Activated CD8-positive, alpha-beta memory T cell treated with anti-CD3 and anti-CD28 coated beads, Interleukin-2, amount 10 ng/mL, durations not matched to agents 7 days and 5 days (primary cell): ENCODE measurements around the gene COG6. TPM values are rescaled to one million over a fixed set of nuclear protein-coding genes. Genes with fewer than 3 reads are reported as not detected.

Experiments used
- ATAC-seq: fragments of 150-1000 bp; cut with Tn5 transposase; one replicate; pipeline ENCODE4 v1.10.0; 2021; ENCODE audit warnings: moderate library complexity
- CTCF ChIA-PET: fragments of 350-600 bp; sonication (Branson Sonifier 250); formaldehyde crosslinking; loops from one replicate; lab custom pipeline; 2021; ENCODE audit warnings: antibody characterized with exemption; lab: Charles Lee
- DNase-seq: peaks from one replicate; pipeline ENCODE4 v3.0.0-alpha.2; 2020
- H3K27ac Mint-ChIP-seq: one replicate; pipeline ENCODE4 v1.8.0; 2021; ENCODE audit warnings: mild to moderate bottlenecking, mixed read lengths
- H3K27me3 Mint-ChIP-seq: one replicate; pipeline ENCODE4 v1.8.0; 2021; ENCODE audit warnings: mixed read lengths
- H3K36me3 Mint-ChIP-seq: one replicate; pipeline ENCODE4 v1.8.0; 2021; ENCODE audit warnings: mild to moderate bottlenecking, mixed read lengths
- H3K4me1 Mint-ChIP-seq: one replicate; pipeline ENCODE4 v1.8.0; 2021; ENCODE audit warnings: mixed read lengths
- H3K4me3 Mint-ChIP-seq: one replicate; pipeline ENCODE4 v1.8.0; 2021; ENCODE audit warnings: mild to moderate bottlenecking, moderate library complexity, mixed read lengths
- H3K9me3 Mint-ChIP-seq: one replicate; pipeline ENCODE4 v1.8.0; 2022; ENCODE audit warnings: low read depth, mixed read lengths
- total RNA-seq, 2 experiments: library from RNA; stranded (reverse); gene quantifications; one replicate each; pipeline ENCODE4 v1.2.3, GENCODE V29; 2021

COG6 gene
- total RNA-seq, 2 experiments from 2014 or later: 26.4 to 28.6 TPM

- no peak overlapping the region for H3K27ac Mint-ChIP-seq
- CTCF ChIA-PET: no interaction called here
- no peaks in the 10 kb centered on the region for H3K9me3 Mint-ChIP-seq
- no peaks in the 10 kb centered on the region for H3K4me1 Mint-ChIP-seq
- no peak overlapping the region for H3K4me3 Mint-ChIP-seq
- no peaks in the 10 kb centered on the region for H3K27me3 Mint-ChIP-seq
- ATAC-seq: peak; percentile 23
- no peaks in the 10 kb centered on the region for H3K36me3 Mint-ChIP-seq
- DNase-seq: no peak
Observed at GRCh38 chr13:39765801-39766463, 110.5 kb downstream of the COG6 start.

GRCh38 chr13:39766464-39767158, 111.1 kb downstream of the COG6 start:
- Mint-ChIP-seq H3K36me3 (no peaks in the 10 kb centered on the region), H3K27ac (no peak overlapping the region), H3K4me3 (no peak overlapping the region), H3K4me1 (no peaks in the 10 kb centered on the region), H3K9me3 (no peaks in the 10 kb centered on the region), H3K27me3 (no peaks in the 10 kb centered on the region)
- CTCF ChIA-PET: no interaction called here
- DNase-seq (no peak), ATAC-seq (no peak)

DNA sequence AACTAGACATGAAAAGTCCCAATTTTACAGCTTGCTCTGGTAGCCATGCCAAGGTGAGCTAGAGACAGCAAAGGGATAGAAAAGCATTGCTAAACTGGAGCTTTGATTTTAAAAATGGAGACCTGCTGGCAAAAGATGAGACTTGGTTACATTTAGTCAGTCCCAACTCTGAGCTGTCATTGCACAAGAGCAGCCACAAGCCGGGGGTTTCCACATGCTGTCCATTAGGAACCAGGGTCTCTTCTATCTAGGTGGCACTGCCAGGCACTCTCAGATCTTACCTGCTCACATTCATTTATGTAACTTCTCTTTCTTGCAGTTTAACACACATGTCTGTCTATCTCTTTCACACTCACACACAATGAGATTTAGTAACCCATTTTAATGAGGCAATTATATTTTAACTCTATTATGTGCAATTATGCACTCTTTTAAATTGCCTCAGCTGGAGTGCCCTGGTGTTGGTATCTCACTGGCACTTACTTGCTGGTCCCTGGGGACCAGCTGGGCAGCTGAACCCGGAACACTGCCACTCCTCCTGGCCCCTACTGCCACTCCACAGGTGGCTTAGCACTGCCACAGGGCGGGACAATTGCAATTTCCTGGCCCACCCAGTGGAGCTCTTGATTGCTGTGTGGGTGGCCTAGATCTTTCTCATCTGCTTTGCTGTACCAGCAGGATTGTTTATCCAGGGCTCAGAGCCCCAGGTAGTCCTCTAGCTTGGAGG, 112.5 kb downstream of the COG6 start:
- DNase-seq: no peak
- peaks cover 2% of the 10 kb centered on the region for H3K36me3 Mint-ChIP-seq
- ATAC-seq: no peak
- no peak overlapping the region for H3K27ac Mint-ChIP-seq
- CTCF ChIA-PET: no interaction called here
- H3K27me3 Mint-ChIP-seq: no peaks in the 10 kb centered on the region
- no peaks in the 10 kb centered on the region for H3K9me3 Mint-ChIP-seq
- no peak overlapping the region for H3K4me3 Mint-ChIP-seq
- H3K4me1 Mint-ChIP-seq: no peaks in the 10 kb centered on the region

DNA sequence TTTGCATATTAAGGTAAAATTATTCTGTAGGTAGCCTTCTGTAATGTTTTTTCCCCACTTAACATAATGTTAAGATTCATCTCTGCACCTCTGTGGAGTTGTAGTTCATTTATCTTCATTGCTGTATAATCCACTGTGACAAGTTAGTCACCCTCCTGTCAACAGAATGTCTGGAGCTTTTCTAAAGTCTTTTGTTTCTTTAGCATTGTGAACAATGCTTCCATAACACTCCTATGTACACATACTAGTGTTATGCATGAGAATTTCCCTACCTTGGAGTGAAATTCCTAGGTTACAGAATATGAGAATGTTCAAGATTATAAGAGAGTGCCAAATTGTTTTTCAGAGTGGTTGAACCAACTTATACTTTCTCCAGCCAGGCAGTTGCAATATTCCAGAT, 113.5 kb downstream of the COG6 start:
- Mint-ChIP-seq H3K27me3 (no peaks in the 10 kb centered on the region), H3K4me3 (no peak overlapping the region), H3K4me1 (no peaks in the 10 kb centered on the region), H3K36me3 (peaks cover 2% of the 10 kb centered on the region), H3K9me3 (no peaks in the 10 kb centered on the region), H3K27ac (no peak overlapping the region)
- CTCF ChIA-PET: no interaction called here
- DNase-seq (no peak), ATAC-seq (no peak)

- DNase-seq: no peak
- CTCF ChIA-PET: no interaction called here
- H3K9me3 Mint-ChIP-seq: no peaks in the 10 kb centered on the region
- no peaks in the 10 kb centered on the region for H3K4me1 Mint-ChIP-seq
- no peak overlapping the region for H3K4me3 Mint-ChIP-seq
- H3K27ac Mint-ChIP-seq: no peak overlapping the region
- H3K27me3 Mint-ChIP-seq: no peaks in the 10 kb centered on the region
- no peak for ATAC-seq
- peaks cover 2% of the 10 kb centered on the region for H3K36me3 Mint-ChIP-seq
Observed at GRCh38 chr13:39770221-39771090, 115.0 kb downstream of the COG6 start.

DNA sequence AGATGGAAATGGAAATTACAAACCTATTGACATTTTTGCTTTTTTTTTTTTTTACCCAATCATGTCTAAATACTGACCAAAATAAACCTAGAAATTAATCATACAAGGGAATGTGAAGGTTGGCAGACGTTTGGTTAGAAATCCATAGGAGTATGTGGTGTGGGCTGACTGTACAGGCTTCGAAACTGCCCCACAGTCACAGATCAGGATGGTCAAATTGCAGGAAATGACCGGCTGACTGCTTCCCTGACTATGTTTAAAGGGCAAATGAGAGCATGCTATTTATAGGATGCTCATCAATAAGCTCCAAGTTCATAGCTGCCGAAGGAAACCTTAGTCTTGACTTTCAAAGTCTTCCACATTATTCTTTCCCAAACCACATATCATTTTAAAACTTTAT, 118.4 kb downstream of the COG6 start:
- Mint-ChIP-seq H3K27me3 (no peaks in the 10 kb centered on the region), H3K36me3 (peaks cover 7% of the 10 kb centered on the region), H3K4me3 (no peak overlapping the region), H3K27ac (no peak overlapping the region), H3K9me3 (peaks cover 2% of the 10 kb centered on the region), H3K4me1 (peaks cover 14% of the 10 kb centered on the region)
- CTCF ChIA-PET: interaction anchor here (0.9 kb wide), 1 partner anchor 908 kb away, joined by 3 read pairs; no protein-coding TSS in a partner anchor
- no peak for ATAC-seq
- DNase-seq: no peak

DNA sequence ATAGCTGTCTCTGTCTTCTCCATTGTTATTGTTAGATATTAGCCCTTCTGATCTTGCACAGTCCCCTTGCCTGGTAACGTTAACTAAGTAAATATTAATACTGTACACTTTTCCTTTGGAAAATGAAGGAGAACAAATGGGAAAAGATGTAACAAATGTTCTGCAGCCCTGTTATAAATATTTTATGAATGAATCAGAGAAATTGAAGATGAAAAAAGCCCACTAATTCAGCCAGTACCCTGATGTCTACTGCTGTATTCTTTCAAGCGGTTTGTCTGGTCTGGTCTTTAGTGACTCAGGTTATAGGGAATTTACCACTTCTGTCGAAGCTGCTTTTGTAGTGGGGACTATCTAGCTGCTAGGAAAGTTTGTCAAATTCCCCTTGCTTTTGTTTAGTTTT, 121.0 kb downstream of the COG6 start:
- Mint-ChIP-seq H3K36me3 (peaks cover 7% of the 10 kb centered on the region), H3K4me3 (no peak overlapping the region), H3K4me1 (peaks cover 27% of the 10 kb centered on the region), H3K27me3 (no peaks in the 10 kb centered on the region), H3K27ac (no peak overlapping the region), H3K9me3 (peaks cover 2% of the 10 kb centered on the region)
- no peak for ATAC-seq
- CTCF ChIA-PET: no interaction called here
- no peak for DNase-seq

GRCh38 chr13:39777021-39777420, 121.6 kb downstream of the COG6 start:
- CTCF ChIA-PET: no interaction called here
- ATAC-seq: no peak
- no peak for DNase-seq
- Mint-ChIP-seq H3K27ac (no peak overlapping the region), H3K36me3 (peaks cover 6% of the 10 kb centered on the region), H3K4me1 (peaks cover 28% of the 10 kb centered on the region), H3K4me3 (no peak overlapping the region), H3K9me3 (peaks cover 2% of the 10 kb centered on the region), H3K27me3 (no peaks in the 10 kb centered on the region)

DNA sequence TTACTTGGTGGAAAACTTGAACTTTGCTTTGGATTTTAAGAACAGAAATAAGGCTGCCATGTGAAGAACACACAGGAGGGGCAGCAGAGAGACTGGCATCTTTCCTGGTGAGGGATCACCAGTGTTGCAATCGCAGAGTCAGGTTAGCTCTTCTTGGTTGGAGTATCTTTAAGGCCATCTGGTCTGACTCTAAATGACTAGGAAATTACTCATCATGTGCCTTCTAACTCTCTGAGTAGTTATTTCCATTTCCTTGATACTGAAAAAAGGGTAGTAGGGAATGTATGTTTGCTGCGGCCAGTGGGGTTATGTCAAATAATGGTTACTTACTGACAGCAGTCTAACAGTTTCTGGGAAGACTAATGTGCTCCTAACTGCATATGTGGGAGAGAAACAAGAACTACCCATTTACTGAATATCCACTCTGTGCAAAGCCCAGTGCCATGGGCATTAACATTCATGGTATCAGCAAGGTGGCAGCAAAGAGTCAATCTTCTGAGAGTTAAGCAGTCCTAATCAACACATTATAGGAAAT, 122.1 kb downstream of the COG6 start:
- no peaks in the 10 kb centered on the region for H3K27me3 Mint-ChIP-seq
- peaks cover 28% of the 10 kb centered on the region for H3K4me1 Mint-ChIP-seq
- peaks cover 2% of the 10 kb centered on the region for H3K9me3 Mint-ChIP-seq
- H3K27ac Mint-ChIP-seq: no peak overlapping the region
- H3K36me3 Mint-ChIP-seq: peaks cover 5% of the 10 kb centered on the region
- no peak overlapping the region for H3K4me3 Mint-ChIP-seq
- CTCF ChIA-PET: interaction anchor here (1.7 kb wide), 1 partner anchor 165 kb away, joined by 4 read pairs; no protein-coding TSS in a partner anchor
- ATAC-seq: peak; percentile 58
- no peak for DNase-seq

DNA sequence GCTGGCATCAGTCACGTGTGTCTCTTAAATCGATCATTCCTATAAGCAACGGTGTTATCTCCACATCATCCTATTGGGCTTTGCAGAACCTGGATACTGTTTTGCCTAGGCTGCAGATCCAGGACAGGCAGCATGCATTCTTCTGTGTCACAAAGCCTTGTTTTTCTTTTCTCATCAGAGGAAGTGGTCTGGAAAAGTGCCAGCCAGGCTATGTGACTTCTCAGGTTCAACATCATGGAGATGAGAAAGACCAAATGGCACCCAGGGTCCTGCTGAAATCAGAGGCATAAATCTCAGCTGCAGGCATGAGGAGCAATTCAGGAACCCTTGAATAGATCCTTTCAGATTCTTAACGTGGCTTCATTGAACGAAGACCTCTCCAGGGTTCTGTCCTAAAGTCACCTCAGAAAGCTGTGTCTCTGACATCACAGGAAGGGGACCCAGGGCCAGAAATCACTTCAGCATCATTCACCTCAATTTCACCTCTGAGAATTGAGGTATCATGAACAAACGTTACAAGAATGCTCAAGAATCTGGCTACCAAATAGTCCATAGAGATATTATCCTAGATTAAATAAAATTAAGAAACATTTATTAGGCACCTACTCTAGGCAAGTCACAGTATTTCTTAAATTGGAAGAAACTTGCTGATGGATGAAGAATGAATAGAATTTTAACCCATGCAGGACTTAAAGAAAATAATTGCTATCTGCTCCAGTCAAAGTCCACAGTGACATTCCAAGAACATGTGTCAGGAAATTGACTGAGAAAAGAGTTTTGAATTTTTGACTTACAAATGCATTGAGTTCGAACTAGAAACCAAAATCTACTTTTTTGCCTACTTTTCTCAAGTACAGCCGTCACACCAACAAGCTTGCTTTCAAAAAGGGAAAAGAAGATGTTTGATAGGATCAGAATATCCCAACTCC, 124.1 kb downstream of the COG6 start:
- H3K27ac Mint-ChIP-seq: no peak overlapping the region
- peaks cover 28% of the 10 kb centered on the region for H3K4me1 Mint-ChIP-seq
- DNase-seq (no peak), ATAC-seq (no peak)
- CTCF ChIA-PET: interaction anchor here (1.1 kb wide), 1 partner anchor 94 kb away, joined by 3 read pairs; no protein-coding TSS in a partner anchor
- H3K9me3 Mint-ChIP-seq: peaks cover 2% of the 10 kb centered on the region
- no peak overlapping the region for H3K4me3 Mint-ChIP-seq
- H3K36me3 Mint-ChIP-seq: peaks cover 5% of the 10 kb centered on the region
- H3K27me3 Mint-ChIP-seq: no peaks in the 10 kb centered on the region

DNA sequence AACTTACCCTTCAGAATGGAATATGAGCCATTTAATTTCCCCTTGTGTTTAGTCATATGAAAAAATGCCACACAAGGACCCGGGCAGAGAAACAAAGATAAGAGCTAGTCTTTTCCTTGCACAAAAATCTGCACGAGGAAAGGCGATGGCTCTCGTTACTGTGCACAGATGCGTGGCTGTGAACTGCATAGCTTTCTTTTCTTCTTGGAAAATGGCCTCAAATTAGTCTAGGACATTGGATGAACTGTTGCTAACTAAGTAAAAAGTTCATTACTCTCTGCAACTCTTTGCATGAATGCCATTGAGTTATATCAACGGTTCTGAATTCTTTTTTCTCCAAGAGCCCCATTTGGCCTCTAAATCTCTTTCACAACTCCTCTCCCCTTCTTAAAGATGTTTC, 125.2 kb downstream of the COG6 start:
- Mint-ChIP-seq H3K4me3 (no peak overlapping the region), H3K36me3 (peaks cover 5% of the 10 kb centered on the region), H3K27ac (no peak overlapping the region), H3K4me1 (peaks cover 28% of the 10 kb centered on the region), H3K9me3 (peaks cover 2% of the 10 kb centered on the region), H3K27me3 (no peaks in the 10 kb centered on the region)
- ATAC-seq (no peak), DNase-seq (no peak)
- CTCF ChIA-PET: no interaction called here

DNA sequence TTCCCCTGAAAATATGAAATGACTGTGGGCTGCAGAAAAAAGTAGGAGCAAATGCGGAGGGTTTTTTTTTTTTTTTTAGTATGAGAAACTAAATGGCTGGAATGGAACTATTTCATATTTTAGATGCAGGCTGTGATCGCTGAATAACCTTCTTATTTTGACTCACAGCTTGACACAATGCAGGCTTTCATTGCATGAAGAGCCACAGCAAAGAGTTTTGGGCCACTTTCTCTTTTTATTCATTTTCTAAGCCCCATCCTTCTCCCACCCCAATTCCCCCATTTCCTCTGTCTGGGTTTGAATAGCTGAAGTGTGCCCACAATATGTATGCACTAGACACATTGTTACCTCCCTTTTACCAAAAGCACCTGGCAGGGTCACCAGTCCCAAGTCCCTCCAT, 125.9 kb downstream of the COG6 start:
- peaks cover 2% of the 10 kb centered on the region for H3K9me3 Mint-ChIP-seq
- DNase-seq (no peak), ATAC-seq (no peak)
- H3K4me3 Mint-ChIP-seq: no peak overlapping the region
- peaks cover 5% of the 10 kb centered on the region for H3K36me3 Mint-ChIP-seq
- H3K27ac Mint-ChIP-seq: no peak overlapping the region
- CTCF ChIA-PET: no interaction called here
- H3K27me3 Mint-ChIP-seq: no peaks in the 10 kb centered on the region
- H3K4me1 Mint-ChIP-seq: peaks cover 26% of the 10 kb centered on the region
